ENCODE data around the gene ATRAID. TPM values are rescaled to one million over a fixed set of nuclear protein-coding genes. Genes with fewer than 3 reads are reported as not detected.
"Not testable (repeated sequence)": the region's sequence is repeated elsewhere in the genome, so short reads cannot be mapped to it uniquely, and the experiment has no call there.

Gene ATRAID
- total and polyA plus RNA-seq, 3 experiments from 2014 or later, result 101 to 296 (median 106) TPM

- Histone ChIP-seq H3K4me3 (ENCODE audit: low read length) (no peak overlapping the region), H3K27me3 (ENCODE audit: insufficient read depth, low read length, poor library complexity, severe bottlenecking) (peaks cover 8% of the 10 kb centered on the region), H3K9me3 (ENCODE audit: low read length) (no peaks in the 10 kb centered on the region), H3K4me1 (ENCODE audit: insufficient read depth, low read length) (no peaks in the 10 kb centered on the region), H3K27ac (ENCODE audit: low read depth, low read length) (no peak overlapping the region), H3K36me3 (ENCODE audit: insufficient read depth, low read length) (no peaks in the 10 kb centered on the region)
- POLR2A ChIA-PET, result no interaction called here
- Mint-ChIP-seq H3K27ac (no peak overlapping the region), H3K4me3 (no peak overlapping the region), H3K4me1 (peaks cover 0 to 4% (median 3%) of the 10 kb centered on the region in 3 donors), H3K27me3 (peaks cover 18 to 36% of the 10 kb centered on the region in 2 donors), H3K36me3 (no peaks in the 10 kb centered on the region), H3K9me3 (no peaks in the 10 kb centered on the region)
- DNase-seq, result no peak
- CTCF ChIA-PET, result interaction anchor here (1.4 to 1.9 kb wide), 2 partner anchors 9 to 214 kb away, joined by 3 to 6 read pairs; no protein-coding TSS in a partner anchor
Observed at GRCh38 chr2:27175330-27175729, 36.5 kb upstream of the ATRAID start.

GRCh38 chr2:27175781-27176180, 36.1 kb upstream of the ATRAID start:
- H3K4me1 ChIP-seq (ENCODE audit: insufficient read depth, low read length); H3K36me3 ChIP-seq (ENCODE audit: insufficient read depth, low read length); H3K27ac Mint-ChIP-seq; DNase-seq; H3K27me3 ChIP-seq (ENCODE audit: insufficient read depth, low read length, poor library complexity, severe bottlenecking); H3K4me3 ChIP-seq (ENCODE audit: low read length); H3K4me1 Mint-ChIP-seq; H3K9me3 ChIP-seq (ENCODE audit: low read length); H3K36me3 Mint-ChIP-seq; POLR2A ChIA-PET; H3K27ac ChIP-seq (ENCODE audit: low read depth, low read length); H3K9me3 Mint-ChIP-seq; H3K4me3 Mint-ChIP-seq: not testable (repeated sequence)
- CTCF ChIA-PET, result interaction anchor here (1.4 to 1.9 kb wide), 2 partner anchors 9 to 214 kb away, joined by 3 to 6 read pairs; no protein-coding TSS in a partner anchor
- H3K27me3 Mint-ChIP-seq, result peaks cover 19 to 40% of the 10 kb centered on the region in 2 donors

GRCh38 chr2:27177441-27178351, 34.1 kb upstream of the ATRAID start:
- H3K4me1 ChIP-seq (ENCODE audit: insufficient read depth, low read length), result no peaks in the 10 kb centered on the region
- POLR2A ChIA-PET, result no interaction called here
- peaks cover 22 to 51% of the 10 kb centered on the region in 2 donors for H3K27me3 Mint-ChIP-seq
- no peak overlapping the region for H3K4me3 Mint-ChIP-seq
- no peaks in the 10 kb centered on the region for H3K9me3 Mint-ChIP-seq
- H3K9me3 ChIP-seq (ENCODE audit: low read length), result no peaks in the 10 kb centered on the region
- H3K36me3 ChIP-seq (ENCODE audit: insufficient read depth, low read length), result no peaks in the 10 kb centered on the region
- no peak overlapping the region for H3K27ac ChIP-seq (ENCODE audit: low read depth, low read length)
- H3K4me3 ChIP-seq (ENCODE audit: low read length), result no peak overlapping the region
- no peaks in the 10 kb centered on the region for H3K27me3 ChIP-seq (ENCODE audit: insufficient read depth, low read length, poor library complexity, severe bottlenecking)
- CTCF ChIA-PET, result interaction anchor here (1.6 kb wide), 1 partner anchor 8 kb away, joined by 5 read pairs; no protein-coding TSS in a partner anchor
- H3K27ac Mint-ChIP-seq, result no peak overlapping the region
- H3K4me1 Mint-ChIP-seq, result no peaks in the 10 kb centered on the region
- DNase-seq, result no peak
- H3K36me3 Mint-ChIP-seq, result no peaks in the 10 kb centered on the region

GRCh38 chr2:27178469-27178868, 33.4 kb upstream of the ATRAID start:
- no peak overlapping the region for H3K4me3 Mint-ChIP-seq
- H3K27me3 Mint-ChIP-seq, result peaks cover 22 to 52% of the 10 kb centered on the region in 2 donors
- DNase-seq, result no peak
- Histone ChIP-seq H3K27ac (ENCODE audit: low read depth, low read length) (no peak overlapping the region), H3K27me3 (ENCODE audit: insufficient read depth, low read length, poor library complexity, severe bottlenecking) (no peaks in the 10 kb centered on the region), H3K4me3 (ENCODE audit: low read length) (no peak overlapping the region), H3K4me1 (ENCODE audit: insufficient read depth, low read length) (no peaks in the 10 kb centered on the region), H3K36me3 (ENCODE audit: insufficient read depth, low read length) (no peaks in the 10 kb centered on the region), H3K9me3 (ENCODE audit: low read length) (no peaks in the 10 kb centered on the region)
- no peaks in the 10 kb centered on the region for H3K36me3 Mint-ChIP-seq
- no peaks in the 10 kb centered on the region for H3K9me3 Mint-ChIP-seq
- H3K4me1 Mint-ChIP-seq, result no peaks in the 10 kb centered on the region
- H3K27ac Mint-ChIP-seq, result no peak overlapping the region
- CTCF ChIA-PET, result interaction anchor here (1.6 kb wide), 1 partner anchor 9 kb away, joined by 5 read pairs; no protein-coding TSS in a partner anchor
- POLR2A ChIA-PET, result no interaction called here

- ChIA-PET CTCF (no interaction called here), POLR2A (no interaction called here)
- H3K9me3 ChIP-seq (ENCODE audit: low read length), result no peaks in the 10 kb centered on the region
- H3K27me3 Mint-ChIP-seq, result peaks cover 24 to 59% of the 10 kb centered on the region in 2 donors
- no peak overlapping the region for H3K27ac ChIP-seq (ENCODE audit: low read depth, low read length)
- H3K27ac Mint-ChIP-seq, result no peak overlapping the region
- no peak overlapping the region for H3K4me3 ChIP-seq (ENCODE audit: low read length)
- no peaks in the 10 kb centered on the region for H3K4me1 Mint-ChIP-seq
- H3K4me3 Mint-ChIP-seq, result no peak overlapping the region
- DNase-seq, result no peak
- no peaks in the 10 kb centered on the region for H3K27me3 ChIP-seq (ENCODE audit: insufficient read depth, low read length, poor library complexity, severe bottlenecking)
- no peaks in the 10 kb centered on the region for H3K36me3 ChIP-seq (ENCODE audit: insufficient read depth, low read length)
- H3K36me3 Mint-ChIP-seq, result no peaks in the 10 kb centered on the region
- no peaks in the 10 kb centered on the region for H3K4me1 ChIP-seq (ENCODE audit: insufficient read depth, low read length)
- H3K9me3 Mint-ChIP-seq, result no peaks in the 10 kb centered on the region
Observed at GRCh38 chr2:27179344-27180000, 32.4 kb upstream of the ATRAID start.

- H3K27me3 ChIP-seq (ENCODE audit: insufficient read depth, low read length, poor library complexity, severe bottlenecking), result no peaks in the 10 kb centered on the region
- no peak overlapping the region for H3K27ac ChIP-seq (ENCODE audit: low read depth, low read length)
- no peaks in the 10 kb centered on the region for H3K4me1 ChIP-seq (ENCODE audit: insufficient read depth, low read length)
- no peak overlapping the region for H3K4me3 ChIP-seq (ENCODE audit: low read length)
- H3K36me3 ChIP-seq (ENCODE audit: insufficient read depth, low read length), result no peaks in the 10 kb centered on the region
- H3K36me3 Mint-ChIP-seq, result no peaks in the 10 kb centered on the region
- no peaks in the 10 kb centered on the region for H3K9me3 Mint-ChIP-seq
- H3K4me3 Mint-ChIP-seq, result no peak overlapping the region
- peaks cover 24 to 64% of the 10 kb centered on the region in 2 donors for H3K27me3 Mint-ChIP-seq
- no peaks in the 10 kb centered on the region for H3K9me3 ChIP-seq (ENCODE audit: low read length)
- no peak overlapping the region for H3K27ac Mint-ChIP-seq
- no peaks in the 10 kb centered on the region for H3K4me1 Mint-ChIP-seq
- ChIA-PET CTCF (interaction anchor here (1.8 kb wide), 1 partner anchor 12 kb away, joined by 7 read pairs; no protein-coding TSS in a partner anchor), POLR2A (no interaction called here)
- DNase-seq, result no peak
Observed at GRCh38 chr2:27182346-27182745, 29.5 kb upstream of the ATRAID start.

GRCh38 chr2:27184115-27184514, 27.7 kb upstream of the ATRAID start:
- ChIA-PET CTCF (no interaction called here), POLR2A (no interaction called here)
- H3K9me3 Mint-ChIP-seq, result no peaks in the 10 kb centered on the region
- Histone ChIP-seq H3K27me3 (ENCODE audit: insufficient read depth, low read length, poor library complexity, severe bottlenecking) (no peaks in the 10 kb centered on the region), H3K36me3 (ENCODE audit: insufficient read depth, low read length) (no peaks in the 10 kb centered on the region), H3K9me3 (ENCODE audit: low read length) (no peaks in the 10 kb centered on the region), H3K4me1 (ENCODE audit: insufficient read depth, low read length) (no peaks in the 10 kb centered on the region), H3K27ac (ENCODE audit: low read depth, low read length) (no peak overlapping the region), H3K4me3 (ENCODE audit: low read length) (no peak overlapping the region)
- no peak overlapping the region for H3K27ac Mint-ChIP-seq
- no peaks in the 10 kb centered on the region for H3K4me1 Mint-ChIP-seq
- peaks cover 29 to 55% of the 10 kb centered on the region in 2 donors for H3K27me3 Mint-ChIP-seq
- DNase-seq, result no peak
- no peak overlapping the region for H3K4me3 Mint-ChIP-seq
- no peaks in the 10 kb centered on the region for H3K36me3 Mint-ChIP-seq
